Tongue (tissue), 2 donors: ENCODE measurements around the gene AQP11. TPM values are rescaled to one million over a fixed set of nuclear protein-coding genes. Genes with fewer than 3 reads are reported as not detected.
"Not testable (repeated sequence)": the region's sequence is repeated elsewhere in the genome, so short reads cannot be mapped to it uniquely, and the experiment has no call there.

ENCODE experiments used
- DNase-seq: peaks from one replicate; pipeline ENCODE4 v3.0.0-alpha.2; 2015
- total RNA-seq: library from RNA; depleted of rRNA; stranded (reverse); fragments of >200 nt; gene quantifications from one replicate; pipeline ENCODE4 v1.2.3, GENCODE V29; 2014

AQP11 gene
- total RNA-seq, 1 donor from 2014 or later: 1.4 TPM

DNA sequence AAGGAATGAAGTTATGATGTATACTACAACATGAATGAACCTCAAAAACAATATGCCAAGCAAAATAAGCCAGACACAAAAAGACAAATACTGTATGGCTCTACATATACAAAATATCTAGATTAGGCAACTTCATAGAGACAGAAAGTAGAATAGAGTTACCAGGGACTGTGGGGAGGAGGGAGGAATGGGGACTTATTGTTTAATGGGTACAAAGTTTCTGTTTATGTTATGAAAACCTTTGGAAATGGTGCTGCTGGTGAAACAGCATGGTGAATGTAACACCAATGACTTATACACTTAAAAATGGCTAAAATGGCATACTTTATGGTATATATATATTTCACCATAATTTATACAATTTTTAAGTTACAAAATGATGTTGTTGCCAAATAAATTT lies 4.1 kb downstream of the AQP11 start:
- no peak for DNase-seq

GRCh38 chr11:77596626-77597025 lies 6.9 kb downstream of the AQP11 start:
- no peak for DNase-seq

DNA sequence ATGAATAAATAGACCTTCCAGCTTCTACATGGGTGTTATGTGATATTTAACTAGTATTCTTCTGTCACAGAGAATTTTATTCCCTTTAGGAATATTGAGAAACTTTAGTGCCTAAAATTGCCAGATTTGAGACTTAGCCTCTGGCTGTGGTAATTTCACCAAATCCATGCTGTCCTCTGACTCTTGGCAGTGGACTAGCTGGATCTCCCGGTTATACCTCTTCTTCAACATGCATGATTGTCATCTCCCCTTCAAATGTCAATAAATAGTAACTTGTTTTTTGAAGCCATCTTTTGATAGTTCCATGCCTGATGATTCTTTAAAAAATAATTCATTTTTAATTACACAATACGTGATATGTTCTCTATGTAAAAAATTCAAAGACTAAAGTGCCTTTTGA lies 8.4 kb downstream of the AQP11 start:
- no peak for DNase-seq

DNA sequence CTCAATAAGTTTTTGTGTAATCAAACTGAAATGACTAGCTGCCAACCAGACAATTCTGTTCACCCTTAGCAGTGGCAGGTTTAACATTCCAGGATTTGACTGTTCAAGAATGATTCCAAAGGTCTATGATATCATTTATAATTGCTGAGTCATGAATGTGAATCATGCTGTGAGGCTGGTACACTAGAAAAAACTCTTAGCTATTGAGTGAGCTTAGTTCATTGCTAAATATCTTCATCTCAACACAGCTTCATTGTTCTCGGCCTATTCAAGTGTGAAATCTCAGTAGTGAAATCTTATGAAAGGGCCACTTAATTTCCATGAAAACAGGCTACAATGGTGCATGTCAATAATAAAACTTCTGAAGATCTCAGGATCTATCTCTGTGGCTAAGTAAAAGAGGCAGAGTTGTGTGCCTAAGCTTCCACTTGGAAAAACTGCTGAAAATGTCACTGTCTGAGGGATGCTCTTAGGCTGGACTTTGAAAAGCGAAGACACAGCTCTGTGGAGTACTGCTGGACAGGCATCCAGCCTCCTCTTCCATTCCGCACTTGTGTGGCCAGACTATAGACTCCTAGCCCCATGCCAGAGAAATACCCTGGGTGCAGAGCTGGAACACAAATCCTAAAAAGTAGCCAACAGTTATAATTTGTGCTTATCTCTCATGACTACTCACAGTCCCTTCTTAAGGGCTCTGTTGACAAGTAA lies 12.8 kb downstream of the AQP11 start:
- no peak for DNase-seq

GRCh38 chr11:77604281-77604680 lies 14.5 kb downstream of the AQP11 start:
- no peak for DNase-seq

DNA sequence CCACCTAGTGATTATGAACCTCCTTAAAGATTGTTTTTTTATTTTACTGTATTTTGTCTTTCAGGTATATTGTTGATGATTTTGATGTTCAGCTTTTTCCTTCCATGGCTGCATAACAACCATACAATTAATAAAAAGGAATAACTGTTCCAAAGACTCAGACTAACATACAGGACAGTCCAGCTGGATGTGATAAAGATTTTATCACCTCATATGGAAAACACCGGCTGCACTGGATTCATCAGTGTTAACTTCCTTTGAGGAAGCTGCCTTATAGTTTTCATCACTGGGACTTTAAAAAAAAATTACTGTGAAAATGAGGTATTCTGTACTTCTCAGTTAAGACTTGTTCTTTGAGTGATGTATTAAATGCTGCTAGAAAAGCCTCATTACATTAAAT lies 19.5 kb downstream of the AQP11 start:
- DNase-seq: no peak

DNA sequence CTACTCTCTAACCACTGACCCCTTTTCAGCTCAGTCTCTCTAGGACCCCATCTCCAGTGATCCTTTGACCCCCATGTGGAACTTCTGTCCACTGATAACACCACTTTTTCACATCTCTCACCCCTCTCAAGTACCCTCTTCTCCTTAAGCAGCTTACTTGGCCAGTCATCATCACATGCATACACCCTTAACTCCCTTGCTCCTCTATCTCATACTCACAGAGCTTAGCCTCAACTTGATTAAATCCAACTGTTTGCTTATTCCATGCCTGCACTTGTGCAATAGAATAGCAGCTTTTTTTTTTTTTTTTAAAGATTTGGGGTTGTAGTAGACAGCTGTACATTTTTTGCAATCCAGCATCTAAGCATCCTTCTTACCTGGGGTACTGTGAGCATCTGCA lies 22.2 kb downstream of the AQP11 start:
- DNase-seq: no peak

DNA sequence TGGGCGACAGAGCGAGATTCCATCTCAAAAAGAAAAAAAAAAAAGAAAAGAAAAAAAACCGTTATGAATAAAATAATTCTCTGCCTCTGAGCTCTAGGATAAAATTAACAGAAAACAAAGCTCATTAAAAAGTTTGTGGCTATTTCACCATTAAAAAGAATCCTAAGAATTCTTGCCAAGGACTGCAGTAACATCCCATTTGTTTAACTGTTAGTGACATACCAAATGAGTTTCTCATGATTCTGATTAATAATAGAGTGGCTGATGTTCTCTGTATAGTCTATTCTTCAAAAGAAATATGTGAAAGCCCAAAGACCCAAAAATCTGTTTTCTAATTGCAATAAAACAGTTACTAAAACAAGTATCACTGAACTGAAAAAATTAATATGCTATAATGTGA lies 28.1 kb downstream of the AQP11 start:
- DNase-seq: no peak

- peak; percentile 73 for DNase-seq
Observed at GRCh38 chr11:77619576-77620198, 29.9 kb downstream of the AQP11 start.

- no peak for DNase-seq
Observed at GRCh38 chr11:77630157-77630710, 40.5 kb downstream of the AQP11 start.

- not testable (repeated sequence) for DNase-seq
Observed at GRCh38 chr11:77633926-77634325, 44.2 kb downstream of the AQP11 start.

DNA sequence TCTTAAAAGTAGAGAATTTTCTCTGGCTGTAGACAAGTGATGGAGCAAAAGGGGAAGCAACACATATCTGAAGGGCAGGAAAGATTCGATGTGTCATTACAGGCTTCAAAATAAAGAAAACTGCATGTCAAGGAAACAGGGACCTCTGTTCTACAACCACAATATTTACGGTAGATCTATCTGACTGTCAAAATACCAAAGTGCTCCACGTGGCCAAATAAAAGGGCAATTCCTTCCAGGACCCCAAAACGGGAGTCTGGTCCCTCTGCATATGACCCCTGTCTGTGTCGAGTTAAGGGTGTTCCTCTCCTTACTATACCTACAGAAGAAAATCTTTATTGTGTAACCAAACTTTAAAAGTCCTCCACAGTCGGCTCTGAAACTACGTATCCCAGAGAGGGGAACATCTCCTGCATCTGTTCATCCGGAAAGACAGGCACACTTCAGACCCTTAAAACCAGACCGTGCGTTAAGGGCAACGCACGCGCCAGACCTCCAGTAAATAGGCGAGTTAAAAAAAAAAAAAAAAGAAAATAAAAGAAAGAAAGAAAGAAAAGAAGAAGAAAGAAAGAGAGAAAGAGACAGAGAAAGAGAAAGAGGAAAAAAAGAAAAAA lies 47.1 kb downstream of the AQP11 start:
- peak; percentile 18 for DNase-seq

GRCh38 chr11:77637345-77638165 lies 47.8 kb downstream of the AQP11 start, which contains the start of gene CLNS1A:
Gene CLNS1A, minus strand, starts transcription at chr11:77637794. Its CDS starts 80 bp downstream, at chr11:77637714.
- peak; percentile 95 for DNase-seq

DNA sequence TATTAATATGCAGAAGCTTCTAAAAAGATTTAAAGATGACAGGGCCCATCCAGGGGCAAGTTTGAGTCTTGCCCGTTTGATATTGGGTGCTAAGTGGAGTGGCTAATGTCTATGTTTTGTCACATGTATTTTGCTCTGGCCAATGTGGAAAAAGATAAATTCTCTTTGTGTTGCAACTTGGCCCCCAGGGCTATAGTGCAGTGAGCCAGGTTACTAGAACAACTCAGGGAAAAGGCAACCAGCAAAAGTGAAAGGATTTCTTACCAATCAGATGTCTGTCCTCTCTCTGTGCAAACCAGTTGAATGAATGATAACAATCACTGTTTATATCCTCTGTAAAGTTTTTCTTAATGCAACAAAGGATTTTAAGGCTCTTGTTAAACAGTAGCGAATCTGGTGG lies 52.5 kb downstream of the AQP11 start:
- DNase-seq: no peak

GRCh38 chr11:77644887-77645286 lies 55.1 kb downstream of the AQP11 start:
- DNase-seq: no peak

DNA sequence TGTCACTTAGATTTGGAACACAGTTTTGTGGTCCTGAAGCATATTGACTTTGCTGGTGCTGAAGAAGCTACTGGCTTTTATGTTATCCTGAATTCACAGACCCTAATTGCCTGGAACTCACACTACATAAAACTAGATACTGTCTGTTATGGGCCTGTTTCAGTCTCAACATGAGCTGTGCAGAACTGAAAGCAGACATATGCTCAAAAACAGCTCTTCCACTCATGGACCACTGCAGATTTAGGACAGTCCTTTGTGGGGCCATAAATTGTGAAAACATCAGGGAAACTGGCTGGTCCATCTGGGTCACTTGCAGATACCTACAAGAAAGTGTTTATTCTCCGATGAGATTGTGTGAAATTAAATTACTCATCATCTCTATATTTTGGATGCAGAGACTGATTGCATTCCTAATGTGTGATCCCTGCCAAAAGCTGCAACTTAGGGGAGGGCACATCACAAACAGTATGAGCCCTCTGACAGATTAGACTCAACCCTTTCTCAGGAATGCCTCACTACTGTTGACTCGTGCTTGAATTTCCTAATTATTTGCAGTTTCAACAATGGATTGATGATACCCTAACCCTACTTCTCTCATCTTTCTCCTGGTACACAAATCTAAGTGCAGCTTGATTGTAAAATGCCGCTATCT lies 58.0 kb downstream of the AQP11 start:
- DNase-seq: no peak

GRCh38 chr11:77650123-77650522 lies 60.4 kb downstream of the AQP11 start:
- DNase-seq: no peak

DNA sequence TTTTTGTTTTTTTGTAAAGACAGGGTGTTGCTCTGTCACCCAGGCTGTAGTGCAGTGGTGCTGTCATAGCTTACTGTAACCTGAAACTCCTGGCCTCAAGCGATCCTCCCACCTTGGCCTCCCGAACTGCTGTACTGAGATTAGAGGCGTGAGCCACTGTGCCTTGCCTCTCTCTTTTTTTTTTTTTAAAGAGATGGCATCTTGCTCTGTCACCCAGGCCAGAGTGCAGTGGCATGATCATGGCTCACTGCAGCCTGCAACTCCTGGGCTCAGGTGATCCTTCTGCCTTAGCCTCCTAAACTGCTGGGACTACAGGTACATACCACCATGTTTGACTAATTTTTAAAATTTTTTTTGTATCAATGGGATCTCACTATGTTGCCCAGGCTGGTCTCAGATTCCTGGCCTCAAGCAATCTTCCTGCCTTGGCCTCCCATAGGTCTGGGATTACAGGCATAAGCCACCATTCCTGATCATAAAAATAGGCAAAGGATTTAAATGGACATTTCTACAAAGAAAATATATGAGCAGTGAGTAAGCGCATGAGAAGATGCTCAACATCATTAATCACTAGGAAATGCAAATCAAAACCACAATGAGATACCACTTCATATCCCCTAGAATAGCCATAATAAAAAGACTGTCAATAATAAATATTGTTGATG lies 65.1 kb downstream of the AQP11 start:
- no peak for DNase-seq

- no peak for DNase-seq
Observed at GRCh38 chr11:77656362-77656761, 66.6 kb downstream of the AQP11 start.

DNA sequence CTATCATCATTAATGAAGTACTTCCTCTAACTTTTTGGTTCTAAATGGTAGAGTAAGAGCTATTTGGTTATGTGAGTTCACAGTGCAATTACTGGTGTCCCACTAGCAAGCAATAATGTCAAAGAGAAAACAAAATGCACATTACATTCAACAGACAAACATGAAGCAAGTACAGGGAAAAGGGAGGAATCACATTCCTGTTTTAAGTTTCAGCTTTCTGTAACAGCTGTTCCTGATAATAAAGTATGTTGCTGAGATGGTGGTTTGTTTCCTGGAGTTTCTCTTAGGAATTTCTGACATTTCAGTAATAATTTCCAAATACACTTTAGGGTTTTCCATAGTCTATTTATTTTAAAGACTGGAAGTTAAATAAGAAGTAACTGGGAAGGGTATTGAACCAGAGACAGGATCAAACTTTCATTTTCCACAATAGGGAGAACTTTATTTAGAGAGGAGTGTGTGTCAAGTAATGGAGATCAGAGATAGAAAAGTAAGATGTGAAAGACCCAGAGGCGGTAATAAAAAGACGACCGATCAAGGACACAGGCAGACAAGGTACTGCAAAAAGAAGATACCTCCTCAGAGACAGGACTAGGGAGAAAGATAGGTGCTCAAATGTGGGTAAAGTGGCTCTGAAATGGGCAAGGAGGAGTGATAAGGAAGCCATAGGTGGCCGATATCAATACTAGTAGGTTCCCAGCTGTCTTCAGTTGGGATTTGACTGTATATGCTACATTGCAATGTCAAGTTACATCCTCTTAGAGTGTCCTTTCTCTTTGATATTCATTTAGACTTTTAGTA lies 68.7 kb downstream of the AQP11 start:
- peak; percentile 27 for DNase-seq
